HUES48 (cell line): Measurements from ENCODE around the gene OR51G1.
"Not testable (repeated sequence)": the region's sequence is repeated elsewhere in the genome, so short reads cannot be mapped to it uniquely, and the experiment has no call there.

Experiments
- H3K27ac ChIP-seq: one replicate; pipeline ENCODE4 v1.7.0; 2013; ENCODE audit warnings: low read depth, low read length, inconsistent platforms
- H3K27me3 ChIP-seq: 2 replicates; pipeline ENCODE4 v1.6.1; 2013; ENCODE audit warnings: mild to moderate bottlenecking, low read length; ENCODE audit not compliant: control insufficient read depth, insufficient read depth
- H3K36me3 ChIP-seq: 2 replicates; pipeline ENCODE4 v1.6.1; 2013; ENCODE audit warnings: low read length; ENCODE audit not compliant: control insufficient read depth, insufficient read depth
- H3K4me1 ChIP-seq: 2 replicates; pipeline ENCODE4 v1.6.1; 2013; ENCODE audit warnings: mild to moderate bottlenecking, low read length; ENCODE audit not compliant: control insufficient read depth, insufficient read depth
- H3K4me3 ChIP-seq: 2 replicates; pipeline ENCODE4 v1.5.1; 2013; ENCODE audit warnings: mild to moderate bottlenecking, low read depth, low read length
- H3K9ac ChIP-seq: 2 replicates; pipeline ENCODE4 v1.6.1; 2013; ENCODE audit warnings: mild to moderate bottlenecking, low read depth, low read length, moderate library complexity
- H3K9me3 ChIP-seq: 2 replicates; pipeline ENCODE4 v1.6.1; 2013; ENCODE audit warnings: low read length; ENCODE audit not compliant: control insufficient read depth, insufficient read depth

Gene OR51G1, protein sequence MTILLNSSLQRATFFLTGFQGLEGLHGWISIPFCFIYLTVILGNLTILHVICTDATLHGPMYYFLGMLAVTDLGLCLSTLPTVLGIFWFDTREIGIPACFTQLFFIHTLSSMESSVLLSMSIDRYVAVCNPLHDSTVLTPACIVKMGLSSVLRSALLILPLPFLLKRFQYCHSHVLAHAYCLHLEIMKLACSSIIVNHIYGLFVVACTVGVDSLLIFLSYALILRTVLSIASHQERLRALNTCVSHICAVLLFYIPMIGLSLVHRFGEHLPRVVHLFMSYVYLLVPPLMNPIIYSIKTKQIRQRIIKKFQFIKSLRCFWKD

DNA sequence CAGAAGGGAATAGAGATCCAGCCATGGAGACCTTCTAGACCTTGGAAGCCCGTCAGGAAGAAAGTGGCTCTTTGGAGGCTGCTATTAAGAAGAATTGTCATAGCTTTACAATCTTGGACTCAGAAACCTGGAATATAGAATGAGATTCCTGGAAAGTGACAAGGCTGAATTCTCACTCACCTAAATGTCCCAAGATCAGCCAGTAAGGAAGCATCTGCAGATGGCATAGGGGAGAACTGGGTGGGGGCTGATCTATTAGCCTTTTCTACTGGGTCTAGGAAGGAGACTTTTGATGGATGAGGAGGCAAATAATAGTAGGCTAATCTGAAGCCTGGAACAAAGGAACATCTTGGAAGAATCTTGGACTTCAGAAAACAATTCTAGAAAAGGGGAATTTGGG is at the start of gene OR51G1:
TSS of gene OR51G1 (minus strand) at position 101 of the 400 bp plus-strand sequence. CDS start at position 101, 0 bp downstream.
- Histone ChIP-seq H3K4me1 (no peaks in the 10 kb centered on the region), H3K9me3 (no peaks in the 10 kb centered on the region), H3K9ac (no peak within 1 kb of the TSS), H3K36me3 (no peaks in the 10 kb centered on the region), H3K27ac (no peak within 1 kb of the TSS), H3K4me3 (no peak within 1 kb of the TSS), H3K27me3 (no peaks in the 10 kb centered on the region)

DNA sequence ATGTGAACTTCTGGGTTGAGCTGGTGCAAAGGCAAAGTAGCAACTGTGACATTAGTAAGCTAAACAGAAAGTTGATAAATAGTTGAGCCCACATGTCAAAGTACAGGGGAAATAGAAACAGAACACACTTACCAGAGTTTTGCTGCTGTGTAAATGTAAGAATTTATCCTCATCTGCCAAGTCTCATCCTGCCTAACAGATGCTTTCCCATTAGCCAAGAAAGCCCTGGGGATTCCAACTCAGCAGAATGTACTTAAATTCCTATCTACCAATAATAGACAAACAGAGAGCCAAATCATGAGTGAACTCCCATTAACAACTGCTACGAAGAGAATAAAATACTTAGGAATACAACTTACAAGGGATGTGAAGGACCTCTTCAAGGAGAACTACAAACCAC is 38.7 kb upstream of the OR51G1 start:
- H3K9ac ChIP-seq, result no peak overlapping the region
- no peaks in the 10 kb centered on the region for H3K4me1 ChIP-seq
- no peak overlapping the region for H3K4me3 ChIP-seq
- no peaks in the 10 kb centered on the region for H3K9me3 ChIP-seq
- no peaks in the 10 kb centered on the region for H3K36me3 ChIP-seq
- H3K27me3 ChIP-seq, result no peaks in the 10 kb centered on the region
- no peak overlapping the region for H3K27ac ChIP-seq

GRCh38 chr11:4960877-4961276 is 36.7 kb upstream of the OR51G1 start:
- Histone ChIP-seq H3K9ac (no peak overlapping the region), H3K27ac (no peak overlapping the region), H3K27me3 (no peaks in the 10 kb centered on the region), H3K4me3 (no peak overlapping the region), H3K36me3 (no peaks in the 10 kb centered on the region), H3K9me3 (no peaks in the 10 kb centered on the region), H3K4me1 (no peaks in the 10 kb centered on the region)

GRCh38 chr11:4957396-4957795 is 33.3 kb upstream of the OR51G1 start:
- no peak overlapping the region for H3K4me3 ChIP-seq
- H3K27me3 ChIP-seq, result no peaks in the 10 kb centered on the region
- H3K36me3 ChIP-seq, result no peaks in the 10 kb centered on the region
- H3K9ac ChIP-seq, result no peak overlapping the region
- H3K9me3 ChIP-seq, result no peaks in the 10 kb centered on the region
- no peak overlapping the region for H3K27ac ChIP-seq
- H3K4me1 ChIP-seq, result no peaks in the 10 kb centered on the region

DNA sequence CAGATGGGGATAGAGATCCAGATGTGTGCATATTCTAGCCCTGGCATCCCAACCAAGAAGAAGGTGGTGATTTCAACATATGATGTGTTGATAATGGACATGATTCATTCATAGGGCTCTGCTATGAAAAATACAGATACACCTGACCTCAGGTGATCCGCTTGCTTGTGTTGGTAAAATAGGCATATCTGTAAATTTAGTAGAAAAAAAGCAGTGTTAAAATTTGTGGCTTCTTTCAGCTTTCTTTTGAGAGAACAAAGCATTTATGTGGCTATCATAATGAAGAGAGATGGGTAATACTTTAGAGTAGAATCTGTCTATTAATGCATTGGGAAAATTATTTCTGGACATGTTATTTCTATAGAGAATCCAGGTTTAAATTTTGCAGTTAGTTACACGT is 31.5 kb upstream of the OR51G1 start, which contains the start of gene OR51A2:
TSS of gene OR51A2 (minus strand) at position 101 of the 400 bp plus-strand sequence. CDS start at position 101, 0 bp downstream.
- not testable (repeated sequence) for H3K27ac ChIP-seq, H3K4me3 ChIP-seq, H3K9me3 ChIP-seq, H3K27me3 ChIP-seq, H3K4me1 ChIP-seq, H3K9ac ChIP-seq, H3K36me3 ChIP-seq

GRCh38 chr11:4947505-4947904 is 23.4 kb upstream of the OR51G1 start, which contains the start of gene OR51A4:
Gene OR51A4, minus strand, starts transcription at chr11:4947605. Its CDS starts 505 bp downstream, at chr11:4947100.
- H3K36me3 ChIP-seq, result no peaks in the 10 kb centered on the region
- H3K4me3 ChIP-seq, result no peak within 1 kb of the TSS
- no peaks in the 10 kb centered on the region for H3K9me3 ChIP-seq
- H3K27me3 ChIP-seq, result no peaks in the 10 kb centered on the region
- no peaks in the 10 kb centered on the region for H3K4me1 ChIP-seq
- no peak within 1 kb of the TSS for H3K9ac ChIP-seq
- H3K27ac ChIP-seq, result no peak within 1 kb of the TSS

DNA sequence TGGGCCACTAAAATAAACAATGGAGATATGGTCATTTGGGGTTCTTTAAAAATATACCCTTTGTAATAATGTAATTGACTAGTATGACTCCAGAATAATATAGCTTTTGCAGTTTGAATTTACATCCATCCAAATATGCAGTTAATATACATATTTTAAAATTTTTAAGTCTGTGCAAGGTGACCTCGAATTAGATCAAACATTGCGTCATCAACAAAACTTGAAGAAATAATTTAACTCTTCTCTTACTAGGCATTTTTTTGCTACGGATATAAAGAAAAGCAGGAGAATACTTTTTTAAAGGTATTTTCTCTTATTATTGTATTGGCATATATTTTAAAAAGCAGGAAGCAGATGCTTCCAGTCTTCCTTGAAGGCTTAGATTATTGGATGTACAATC is 12.6 kb upstream of the OR51G1 start:
- H3K4me3 ChIP-seq, result no peak overlapping the region
- H3K9ac ChIP-seq, result no peak overlapping the region
- no peaks in the 10 kb centered on the region for H3K9me3 ChIP-seq
- no peaks in the 10 kb centered on the region for H3K4me1 ChIP-seq
- H3K27me3 ChIP-seq, result no peaks in the 10 kb centered on the region
- H3K27ac ChIP-seq, result no peak overlapping the region
- H3K36me3 ChIP-seq, result no peaks in the 10 kb centered on the region

GRCh38 chr11:4932751-4933150 is 8.6 kb upstream of the OR51G1 start:
- Histone ChIP-seq H3K4me3 (no peak overlapping the region), H3K4me1 (no peaks in the 10 kb centered on the region), H3K9ac (no peak overlapping the region), H3K27me3 (no peaks in the 10 kb centered on the region), H3K9me3 (no peaks in the 10 kb centered on the region), H3K27ac (no peak overlapping the region), H3K36me3 (no peaks in the 10 kb centered on the region)

GRCh38 chr11:4926608-4927007 is 2.5 kb upstream of the OR51G1 start:
- H3K27me3 ChIP-seq, result no peaks in the 10 kb centered on the region
- no peak overlapping the region for H3K27ac ChIP-seq
- no peaks in the 10 kb centered on the region for H3K9me3 ChIP-seq
- H3K9ac ChIP-seq, result no peak overlapping the region
- no peaks in the 10 kb centered on the region for H3K4me1 ChIP-seq
- no peaks in the 10 kb centered on the region for H3K36me3 ChIP-seq
- H3K4me3 ChIP-seq, result no peak overlapping the region

GRCh38 chr11:4922304-4922703 is 1.8 kb downstream of the OR51G1 start:
- Histone ChIP-seq H3K9me3 (no peaks in the 10 kb centered on the region), H3K4me3 (no peak overlapping the region), H3K27me3 (no peaks in the 10 kb centered on the region), H3K36me3 (no peaks in the 10 kb centered on the region), H3K27ac (no peak overlapping the region), H3K4me1 (no peaks in the 10 kb centered on the region), H3K9ac (no peak overlapping the region)

- no peaks in the 10 kb centered on the region for H3K9me3 ChIP-seq
- H3K27ac ChIP-seq, result no peak overlapping the region
- no peaks in the 10 kb centered on the region for H3K4me1 ChIP-seq
- no peaks in the 10 kb centered on the region for H3K27me3 ChIP-seq
- H3K9ac ChIP-seq, result no peak overlapping the region
- H3K4me3 ChIP-seq, result no peak overlapping the region
- H3K36me3 ChIP-seq, result no peaks in the 10 kb centered on the region
These were observed 2.3 kb downstream of the OR51G1 start for GRCh38 chr11:4921796-4922195.
